Prostate gland (tissue), 2 donors: ENCODE data around the gene DEAF1. TPM values are rescaled to one million over a fixed set of nuclear protein-coding genes. Genes with fewer than 3 reads are reported as not detected.

ENCODE experiments used
- DNase-seq: peaks from one replicate; pipeline ENCODE4 v3.0.0-alpha.2; 2019; ENCODE audit warnings: low spot score
- H3K27ac ChIP-seq, 2 donors: fragments of 200-600 bp; sonication (generic); 2 replicates each; pipeline ENCODE4 v1.5.1; 2017 to 2019
- H3K27me3 ChIP-seq: fragments of 200-600 bp; sonication (generic); replicated peaks from 2 replicates; pipeline ENCODE4 v1.5.1; 2019; ENCODE audit not compliant: insufficient read depth
- H3K36me3 ChIP-seq, 2 donors: fragments of 200-600 bp; sonication (generic); 1 replicate in 1 of 2; 2 replicates in 1 of 2; pipeline versions ENCODE4 v1.5.1 to v1.8.1; 2017 to 2019
- H3K4me1 ChIP-seq: fragments of 200-600 bp; sonication (generic); replicated peaks from 2 replicates; pipeline ENCODE4 v1.5.1; 2019
- H3K4me3 ChIP-seq, 2 donors: fragments of 200-600 bp; sonication (generic); 2 replicates each; pipeline ENCODE4 v1.5.1; 2017 to 2019
- H3K9me3 ChIP-seq: fragments of 200-600 bp; sonication (generic); 2 replicates; pipeline ENCODE4 v1.5.1; 2017
- CTCF ChIP-seq, 4 experiments: fragments of 200-600 bp in 2 of 4; fragments of 450-650 bp in 2 of 4; sonication (generic) in 2 of 4; IDR thresholded peaks; 1 replicate in 3 of 4; 2 replicates in 1 of 4; pipeline ENCODE4 v1.5.1; 2016 to 2019; ENCODE audit warnings: antibody characterized with exemption in 4 of 4, mild to moderate bottlenecking in 2 of 4, moderate library complexity in 2 of 4
- POLR2A ChIP-seq: fragments of 450-650 bp; IDR thresholded peaks from one replicate; pipeline ENCODE4 v1.6.1; 2016; ENCODE audit warnings: antibody characterized with exemption, mild to moderate bottlenecking
- POLR2AphosphoS5 ChIP-seq: sonication (generic); formaldehyde crosslinking; IDR thresholded peaks from one replicate; pipeline ENCODE4 v1.6.1; 2017; ENCODE audit warnings: antibody characterized with exemption
- WGBS: methylation state at CpG from one replicate; pipeline ENCODE4 v1.1.5; 2018; 5-methylcytosine and 5-hydroxymethylcytosine counted together
- intact Hi-C: fragments of 100-400 bp; cut with DNase I; formaldehyde crosslinking; loops from one replicate; pipeline ENCODE4 v1.14.2; 2022
- total RNA-seq, 2 donors: library from RNA; depleted of rRNA; stranded (reverse); fragments of >200 nt; gene quantifications; one replicate each; pipeline ENCODE4 v1.1.0, GENCODE V29; 2016

The DEAF1 gene
- total RNA-seq, 2 donors from 2014 or later: 53.5 to 102 TPM

- Histone ChIP-seq H3K4me3 (no peak overlapping the region), H3K36me3 (peaks cover 0 to 5% of the 10 kb centered on the region in 2 donors), H3K9me3 (no peaks in the 10 kb centered on the region), H3K27ac (peak overlapping the region; percentile 58 to 99), H3K27me3 (no peaks in the 10 kb centered on the region), H3K4me1 (peaks cover 23% of the 10 kb centered on the region)
- intact Hi-C loops: no loop called here
- WGBS: 52% methylated on average over 7 of the region's 7 CpGs
- TF ChIP-seq POLR2AphosphoS5 (peak; percentile 78), POLR2A (no peak), CTCF (IDR thresholded peaks at IDR 0.05) (no peak)
- peak; percentile 60 for DNase-seq
These were observed 5.4 kb downstream of the DEAF1 start for GRCh38 chr11:689625-690024.

- TF ChIP-seq POLR2AphosphoS5 (no peak), POLR2A (no peak), CTCF (IDR thresholded peaks at IDR 0.05) (no peak)
- Histone ChIP-seq H3K4me3 (no peak overlapping the region), H3K27me3 (no peaks in the 10 kb centered on the region), H3K27ac (peak overlapping the region in 1 of 2 donors; percentile 0), H3K9me3 (no peaks in the 10 kb centered on the region), H3K4me1 (peaks cover 14% of the 10 kb centered on the region), H3K36me3 (peaks cover 0 to 5% of the 10 kb centered on the region in 2 donors)
- DNase-seq: no peak
- 75% methylated on average over 9 of the region's 9 CpGs for WGBS
- intact Hi-C loops: no loop called here
These were observed 6.3 kb downstream of the DEAF1 start for GRCh38 chr11:688681-689080.

- no peak overlapping the region for H3K27ac ChIP-seq
- H3K9me3 ChIP-seq: no peaks in the 10 kb centered on the region
- no peak for DNase-seq
- H3K27me3 ChIP-seq: no peaks in the 10 kb centered on the region
- WGBS: 96% methylated on average over 13 of the region's 13 CpGs
- H3K4me1 ChIP-seq: peaks cover 7% of the 10 kb centered on the region
- H3K4me3 ChIP-seq: no peak overlapping the region
- peaks cover 0 to 5% of the 10 kb centered on the region in 2 donors for H3K36me3 ChIP-seq
- TF ChIP-seq POLR2AphosphoS5 (no peak), POLR2A (no peak), CTCF (IDR thresholded peaks at IDR 0.05) (no peak)
- intact Hi-C loops: no loop called here
These were observed 7.3 kb downstream of the DEAF1 start for GRCh38 chr11:687751-688150.

GRCh38 chr11:686451-687243, 8.4 kb downstream of the DEAF1 start:
- no peaks in the 10 kb centered on the region for H3K27me3 ChIP-seq
- peaks cover 0 to 5% of the 10 kb centered on the region in 2 donors for H3K36me3 ChIP-seq
- intact Hi-C loops: no loop called here
- WGBS: 94% methylated on average over 30 of the region's 30 CpGs
- DNase-seq: no peak
- no peak overlapping the region for H3K4me3 ChIP-seq
- no peaks in the 10 kb centered on the region for H3K9me3 ChIP-seq
- no peak for TF ChIP-seq CTCF (IDR thresholded peaks at IDR 0.05)
- no peak for TF ChIP-seq POLR2AphosphoS5
- no peak for TF ChIP-seq POLR2A
- H3K27ac ChIP-seq: no peak overlapping the region
- H3K4me1 ChIP-seq: peaks cover 7% of the 10 kb centered on the region

- Histone ChIP-seq H3K36me3 (peaks cover 0 to 5% of the 10 kb centered on the region in 2 donors), H3K9me3 (no peaks in the 10 kb centered on the region), H3K27me3 (no peaks in the 10 kb centered on the region), H3K27ac (no peak overlapping the region), H3K4me3 (no peak overlapping the region), H3K4me1 (no peaks in the 10 kb centered on the region)
- intact Hi-C loops: no loop called here
- DNase-seq: no peak
- WGBS: 91% methylated on average over 13 of the region's 13 CpGs
- TF ChIP-seq CTCF (IDR thresholded peaks at IDR 0.05) (no peak), POLR2AphosphoS5 (no peak), POLR2A (no peak)
These were observed 14.1 kb downstream of the DEAF1 start for GRCh38 chr11:680970-681369.
